HG03432 (cell line): Measurements from ENCODE around the gene PRKAB1.
A peak's percentile ranks its signal among the peaks of the same experiment; 100 is the strongest.

Source experiments
- ATAC-seq: cut with Tn5 transposase; IDR thresholded peaks from one replicate; pipeline ENCODE4 v1.9.1; 2021; ENCODE audit warnings: mild to moderate bottlenecking, moderate library complexity; ENCODE audit not compliant: unreplicated experiment

PRKAB1 gene

DNA sequence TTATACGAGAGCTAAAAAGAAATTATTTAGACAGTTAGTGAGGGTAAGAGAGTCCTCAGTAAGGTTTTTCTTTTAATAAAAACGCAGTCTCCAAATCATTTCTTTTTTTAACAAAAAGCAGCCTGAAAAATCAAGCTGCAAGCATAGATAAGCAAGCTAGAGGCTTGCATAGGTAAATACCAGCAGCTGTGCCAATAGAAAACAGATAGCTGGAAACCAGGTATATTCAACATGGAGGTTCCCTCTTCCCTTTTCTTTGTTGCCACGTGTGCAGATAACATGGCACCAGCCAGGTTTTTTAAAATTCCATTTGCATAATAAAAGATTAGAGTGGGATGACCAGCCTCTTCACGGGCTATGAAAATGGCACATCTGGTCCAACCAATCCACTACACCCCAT lies 6.1 kb upstream of the PRKAB1 start:
- ATAC-seq = no peak

DNA sequence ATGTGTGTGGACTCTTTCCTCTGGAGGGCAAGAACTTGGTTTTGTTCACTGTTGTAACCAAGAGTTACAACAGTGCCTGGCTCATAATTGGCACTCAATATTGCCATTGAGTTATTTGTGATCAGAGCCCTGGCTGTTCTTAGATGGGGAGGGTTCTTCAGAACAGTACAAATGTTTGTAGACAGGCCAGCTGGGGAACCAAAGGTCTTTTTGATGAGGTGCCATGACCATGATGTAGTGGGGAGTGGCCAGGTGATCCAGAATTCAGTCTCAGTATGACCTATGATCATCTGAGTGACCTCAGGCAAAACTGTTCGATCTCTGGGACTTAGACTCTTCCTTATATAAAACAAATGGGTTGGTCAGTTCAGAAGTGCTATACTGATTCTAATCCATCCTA lies 3.3 kb upstream of the PRKAB1 start:
- no peak for ATAC-seq

DNA sequence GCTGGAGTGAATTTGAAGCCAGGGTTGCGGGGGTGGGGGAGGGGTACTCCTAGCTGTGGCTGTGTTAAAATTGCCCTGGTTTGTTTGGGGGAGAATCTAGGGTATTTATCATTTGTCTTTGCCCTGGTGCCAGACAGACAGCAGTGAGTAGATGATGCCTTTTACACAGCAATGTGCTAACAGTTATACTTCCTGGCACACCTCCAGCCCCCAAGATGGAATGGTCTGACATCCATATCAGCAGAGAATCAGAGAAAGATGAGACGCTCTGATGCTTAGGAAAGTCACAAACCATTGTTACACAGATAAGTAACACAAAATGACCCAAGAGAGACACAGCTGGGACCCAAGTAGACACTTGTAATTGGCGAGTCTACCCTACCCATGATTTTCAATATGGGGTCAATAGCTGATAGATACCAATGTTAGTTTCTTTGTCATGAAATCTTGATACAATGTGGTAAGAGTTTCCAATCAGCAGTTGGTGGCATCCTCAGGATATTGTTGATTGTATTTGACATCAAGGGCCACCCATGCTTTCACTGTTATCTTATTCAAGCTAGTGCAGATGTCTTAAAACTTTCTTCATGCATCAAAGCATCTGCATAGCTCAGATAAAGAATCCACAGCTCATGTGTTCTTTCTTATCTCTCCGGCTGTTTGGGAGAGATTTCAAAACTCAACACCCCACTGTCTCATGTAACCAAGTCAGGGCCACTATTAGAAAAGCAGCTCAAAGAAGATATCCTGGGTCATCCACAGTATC lies 2.6 kb upstream of the PRKAB1 start:
- no peak for ATAC-seq

DNA sequence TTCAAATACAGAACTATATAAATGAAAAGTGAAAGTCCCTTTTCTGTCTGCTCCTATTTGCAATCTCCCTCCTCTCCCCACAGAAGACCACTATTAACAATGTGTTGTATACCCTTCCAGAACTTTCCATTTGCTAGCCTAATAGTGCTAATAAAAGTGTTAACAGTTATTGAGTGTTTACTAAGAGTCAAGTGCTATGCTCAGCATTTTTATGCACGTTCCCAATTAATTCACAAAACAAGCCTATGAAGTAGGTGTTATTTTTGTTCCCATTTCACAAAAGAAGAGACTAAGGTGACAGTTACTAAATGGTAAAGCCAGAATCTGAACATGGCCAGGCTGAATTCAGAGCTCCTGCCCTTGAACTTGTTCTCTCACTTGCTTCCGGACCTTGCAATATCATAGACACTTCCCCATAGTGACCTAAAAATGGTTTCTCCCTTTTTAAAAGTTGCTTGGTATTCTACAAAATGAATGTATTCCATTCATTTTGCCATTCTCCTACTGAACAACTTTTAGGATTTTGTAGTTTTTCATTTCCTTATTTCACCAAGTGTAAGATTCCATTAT lies 1.6 kb upstream of the PRKAB1 start:
- ATAC-seq = no peak

DNA sequence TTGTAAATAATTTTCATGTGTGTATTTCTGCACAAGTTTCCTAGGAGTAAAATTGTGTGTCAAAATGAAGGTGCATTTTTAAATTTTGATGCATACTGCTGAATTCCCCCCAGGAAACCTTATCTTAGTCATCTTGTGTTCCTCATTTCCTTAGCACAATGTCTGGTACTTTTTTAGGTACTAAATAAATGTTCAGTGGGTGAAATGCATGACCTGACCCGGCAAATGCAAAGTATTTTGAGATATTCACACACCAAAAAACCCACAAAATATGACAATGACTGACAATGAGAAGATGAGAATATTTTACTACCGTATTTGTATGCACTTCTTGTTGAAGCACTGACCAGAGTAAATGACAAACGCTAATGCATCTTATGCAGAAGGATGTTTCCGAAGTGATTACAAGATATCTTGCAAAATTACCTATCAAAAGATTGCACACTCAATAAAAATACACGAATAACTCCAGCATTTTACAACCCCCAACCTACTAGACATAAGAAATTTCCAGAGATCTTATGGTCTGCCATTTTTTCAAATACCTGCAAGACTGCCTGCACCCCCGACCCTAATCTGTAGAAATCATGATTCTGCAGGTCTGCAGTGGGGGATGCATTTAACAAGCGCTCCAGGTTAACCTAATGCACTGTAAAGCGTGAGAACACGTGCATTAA lies 895 bp upstream of the PRKAB1 start:
- ATAC-seq = peak; percentile 16

DNA sequence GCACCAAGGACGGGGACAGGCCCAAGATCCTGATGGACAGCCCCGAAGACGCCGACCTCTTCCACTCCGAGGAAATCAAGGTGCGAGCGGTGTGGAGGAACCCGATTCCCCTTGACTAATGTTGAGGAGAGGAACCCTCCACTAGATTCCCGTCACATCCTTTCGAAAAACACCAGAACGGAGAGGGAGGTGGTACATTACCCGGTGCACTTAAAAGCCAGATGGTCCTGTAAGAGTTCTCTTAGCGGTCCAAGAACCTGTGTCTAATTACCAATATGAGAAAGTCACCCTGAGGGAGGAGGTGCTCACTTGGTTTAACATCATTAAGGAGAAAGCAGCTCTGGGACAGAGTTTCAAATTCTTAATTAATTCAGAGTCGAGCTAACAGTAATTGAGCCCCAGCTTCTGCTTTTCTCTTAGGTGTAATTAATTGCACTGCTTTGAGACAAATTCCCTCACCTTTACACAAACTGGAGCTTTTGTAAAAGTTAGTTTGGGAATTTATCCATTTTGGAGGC lies 450 bp downstream of the PRKAB1 start:
- ATAC-seq = no peak

DNA sequence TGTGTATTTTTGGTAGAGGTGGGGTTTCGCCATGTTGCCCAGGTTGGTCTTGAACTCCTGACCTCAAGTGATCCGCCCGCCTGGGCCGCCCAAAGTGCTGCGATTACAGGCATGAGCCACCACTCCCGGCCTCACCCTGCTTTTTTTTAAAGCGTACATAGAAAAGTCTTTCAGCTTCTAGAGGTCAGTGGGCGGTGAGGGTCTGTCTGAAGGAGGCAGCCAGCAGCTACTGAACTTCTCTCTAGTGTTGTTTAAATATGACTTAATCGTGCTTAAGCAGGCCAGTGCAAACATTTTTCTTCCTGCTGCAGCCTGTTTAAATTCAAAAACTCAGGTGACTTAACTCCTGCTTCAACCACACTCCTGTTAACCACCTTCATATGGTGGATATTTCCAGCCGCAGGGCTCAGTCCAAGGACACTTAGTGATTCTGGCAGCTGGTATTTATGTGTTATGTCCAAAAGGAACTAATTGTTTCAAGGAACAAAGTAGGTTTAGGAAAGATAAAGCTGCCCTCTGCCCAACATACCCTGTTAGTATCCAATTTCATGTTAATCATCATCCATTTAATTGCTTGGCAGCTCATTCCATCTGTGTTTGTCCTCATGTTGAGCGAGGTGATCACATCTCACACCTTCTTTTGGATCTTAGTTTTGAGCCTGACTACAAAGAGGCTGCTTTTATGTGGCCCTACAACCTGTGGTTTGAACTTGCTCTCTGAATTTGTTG lies 2.0 kb downstream of the PRKAB1 start:
- no peak for ATAC-seq

DNA sequence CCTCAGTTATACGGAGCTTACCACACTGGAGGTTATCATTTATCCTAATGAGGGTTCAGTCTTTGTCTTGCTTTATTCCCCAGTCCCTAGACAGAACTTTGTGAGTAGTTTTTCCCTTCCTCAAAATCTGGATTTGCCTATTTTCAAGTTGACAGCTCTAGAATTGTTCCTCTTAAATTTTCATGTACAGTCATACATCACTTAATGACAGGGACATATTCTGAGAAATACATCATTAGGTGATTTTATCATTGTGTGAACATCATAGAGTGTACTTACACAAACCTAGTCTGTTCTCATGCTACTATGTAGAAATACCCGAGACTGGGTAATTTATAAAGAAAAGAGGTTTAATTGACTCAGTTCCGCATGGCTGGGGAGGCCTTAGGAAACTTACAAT lies 3.1 kb downstream of the PRKAB1 start:
- ATAC-seq = no peak

DNA sequence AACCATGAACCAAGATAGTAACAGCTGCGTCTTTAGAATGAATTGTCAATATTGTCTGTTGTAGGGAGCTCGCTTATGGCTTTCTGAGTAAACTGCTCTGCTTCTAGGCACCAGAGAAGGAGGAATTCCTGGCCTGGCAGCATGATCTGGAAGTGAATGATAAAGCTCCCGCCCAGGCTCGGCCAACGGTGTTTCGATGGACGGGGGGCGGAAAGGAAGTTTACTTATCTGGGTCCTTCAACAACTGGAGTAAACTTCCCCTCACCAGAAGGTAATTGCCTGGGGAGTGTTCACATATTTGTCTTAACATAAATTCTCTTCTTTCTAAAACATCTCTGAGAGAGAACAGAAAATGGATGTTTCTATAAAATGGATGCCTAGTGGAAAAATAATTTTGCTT lies 4.3 kb downstream of the PRKAB1 start:
- no peak for ATAC-seq

DNA sequence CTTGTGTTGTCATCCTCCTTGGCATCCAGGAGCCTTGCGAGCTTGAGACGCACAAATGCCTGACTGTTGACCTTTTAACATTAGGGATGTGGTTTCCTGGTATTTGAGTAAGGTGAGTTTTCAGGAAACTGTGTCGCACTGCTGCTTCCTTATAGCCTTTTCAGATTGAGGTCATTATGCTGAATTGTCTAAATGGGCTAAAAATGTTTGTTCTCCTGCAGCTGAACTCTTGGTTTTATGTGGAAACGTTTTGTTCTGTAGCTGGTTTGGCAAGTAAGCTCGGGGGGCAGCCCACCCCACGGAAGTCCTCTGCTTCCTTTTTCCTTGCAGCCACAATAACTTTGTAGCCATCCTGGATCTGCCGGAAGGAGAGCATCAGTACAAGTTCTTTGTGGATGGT lies 5.7 kb downstream of the PRKAB1 start:
- no peak for ATAC-seq

DNA sequence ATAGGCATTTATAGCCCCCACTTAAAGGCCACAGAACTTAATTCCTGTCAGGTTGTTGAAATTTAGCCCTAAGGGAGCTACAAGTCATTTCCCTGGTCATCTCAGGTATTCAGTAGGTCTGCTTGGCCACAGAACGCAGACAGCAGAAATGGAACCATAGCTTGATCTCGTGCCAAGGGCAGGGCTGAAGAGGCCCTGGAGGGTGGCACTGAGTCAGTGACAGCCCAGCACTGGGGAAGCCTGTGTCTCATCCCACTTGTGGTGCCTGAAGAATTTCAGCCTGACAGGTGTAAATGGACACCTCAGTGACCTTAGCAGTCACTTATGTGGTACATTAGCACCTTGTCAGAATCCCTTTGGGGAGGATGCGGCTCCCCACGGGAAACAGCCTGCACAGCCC lies 6.6 kb downstream of the PRKAB1 start:
- ATAC-seq = no peak

DNA sequence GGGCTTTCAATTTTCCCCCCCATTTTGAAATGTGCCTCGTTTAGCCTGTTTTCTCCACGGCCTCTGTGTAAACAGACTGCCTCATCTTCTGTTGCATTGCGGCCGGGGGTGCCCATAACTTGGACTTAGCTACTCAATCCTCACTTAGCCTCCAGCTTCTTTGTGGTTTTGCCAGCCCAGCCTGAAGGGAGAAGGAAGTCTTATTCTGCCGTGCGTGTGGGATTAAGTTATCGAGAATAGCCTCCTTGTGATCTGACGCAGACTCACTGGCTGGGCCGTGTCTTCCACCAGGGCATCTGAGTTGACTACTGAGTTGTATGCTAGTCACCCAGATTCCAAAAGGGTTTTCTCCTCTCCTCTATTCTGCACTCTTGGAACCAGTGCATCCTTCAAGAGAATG lies 8.1 kb downstream of the PRKAB1 start:
- ATAC-seq = no peak

DNA sequence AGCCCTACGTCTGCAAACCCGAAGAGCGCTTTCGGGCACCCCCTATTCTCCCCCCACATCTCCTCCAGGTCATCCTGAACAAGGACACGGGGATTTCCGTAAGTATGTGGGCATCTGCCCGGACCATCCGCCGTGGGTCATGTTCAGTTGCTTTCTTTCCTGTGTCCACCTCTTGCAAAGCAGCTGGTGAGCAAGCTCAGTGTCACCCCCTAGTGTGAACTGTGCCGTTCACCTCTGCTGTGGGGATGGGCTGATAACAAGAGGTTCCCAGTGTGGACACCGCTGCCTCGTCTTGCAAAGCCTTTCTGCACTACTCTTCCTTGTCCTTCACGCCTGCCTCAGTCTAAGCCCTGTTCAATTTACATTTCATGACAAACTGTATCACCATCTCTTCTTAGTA lies 8.6 kb downstream of the PRKAB1 start:
- ATAC-seq = no peak

DNA sequence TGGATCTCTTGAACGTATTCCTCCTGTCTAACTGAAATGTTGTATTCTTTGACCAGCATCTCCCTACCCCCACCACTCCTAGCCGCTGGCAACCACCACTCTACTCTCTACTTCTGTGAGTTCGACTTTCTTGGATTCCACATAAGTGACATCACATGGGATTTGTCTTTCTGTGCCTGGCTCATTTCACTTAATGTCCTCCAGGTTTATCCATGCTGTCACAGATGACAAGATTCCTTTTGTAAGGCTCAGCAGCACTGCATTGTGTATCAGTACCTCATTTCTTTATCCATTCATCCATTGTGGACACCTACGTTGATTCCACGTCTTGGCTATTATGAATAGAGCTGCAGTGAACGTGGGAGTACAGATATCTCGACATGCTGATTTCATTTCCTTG lies 10.5 kb downstream of the PRKAB1 start:
- ATAC-seq = no peak

DNA sequence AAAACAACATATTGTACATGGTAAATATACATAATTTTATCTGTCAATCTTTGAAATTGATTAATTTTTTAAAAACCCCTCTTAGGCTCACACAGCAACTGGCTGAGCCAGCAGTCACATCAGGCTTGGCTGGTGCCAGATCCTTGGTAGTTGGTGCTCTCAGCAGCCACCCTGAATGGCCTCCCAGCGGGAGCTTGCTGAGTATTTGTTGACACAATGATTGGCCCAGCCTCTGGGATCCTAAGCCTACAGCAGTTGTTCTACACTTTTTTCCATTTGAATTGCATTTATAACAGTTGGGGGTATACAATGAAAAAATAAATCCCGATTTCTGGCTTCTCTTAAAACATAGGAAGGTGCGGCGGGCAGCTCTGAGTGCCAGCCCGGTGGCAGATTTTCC lies 11.1 kb downstream of the PRKAB1 start:
- no peak for ATAC-seq

DNA sequence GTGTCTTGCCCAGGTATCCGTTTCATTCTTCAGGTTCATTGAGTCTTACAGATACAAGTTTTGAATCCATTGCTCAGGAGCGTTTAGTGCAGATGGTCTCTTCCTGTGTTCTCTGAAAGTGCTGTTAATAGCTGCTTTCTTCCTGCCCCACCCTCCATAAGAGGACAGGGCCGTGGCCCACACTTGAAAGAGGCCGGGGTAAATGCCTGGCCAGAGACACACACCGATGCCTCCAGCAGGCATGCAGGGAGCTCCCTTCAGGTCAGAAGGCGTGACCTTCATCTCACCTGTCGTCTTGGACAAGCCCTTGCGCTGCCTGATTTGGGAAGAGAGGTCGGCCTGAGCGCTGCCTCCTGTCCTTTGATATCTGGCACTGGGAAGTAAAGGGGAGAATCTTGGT lies 11.6 kb downstream of the PRKAB1 start:
- ATAC-seq = no peak

DNA sequence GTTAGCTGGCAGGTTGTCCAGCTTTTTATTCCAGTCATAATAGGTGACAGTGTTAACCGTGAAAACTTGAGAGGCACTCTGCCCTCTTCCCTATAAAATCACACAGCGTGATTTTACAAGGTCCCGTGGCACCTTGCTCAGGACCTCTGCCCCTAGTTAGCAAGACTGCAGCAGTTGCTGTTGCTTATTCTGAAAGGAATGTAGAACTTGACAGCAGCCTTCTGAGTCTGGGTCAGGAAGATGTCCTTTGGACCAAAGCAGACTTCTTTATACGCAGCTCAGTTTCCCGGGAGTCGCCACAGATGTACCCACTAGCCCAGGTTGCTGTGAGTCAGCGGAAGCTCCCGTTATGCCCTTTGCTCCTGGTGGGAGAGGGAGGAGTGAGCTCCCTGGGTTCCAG lies 13.2 kb downstream of the PRKAB1 start:
- no peak for ATAC-seq

DNA sequence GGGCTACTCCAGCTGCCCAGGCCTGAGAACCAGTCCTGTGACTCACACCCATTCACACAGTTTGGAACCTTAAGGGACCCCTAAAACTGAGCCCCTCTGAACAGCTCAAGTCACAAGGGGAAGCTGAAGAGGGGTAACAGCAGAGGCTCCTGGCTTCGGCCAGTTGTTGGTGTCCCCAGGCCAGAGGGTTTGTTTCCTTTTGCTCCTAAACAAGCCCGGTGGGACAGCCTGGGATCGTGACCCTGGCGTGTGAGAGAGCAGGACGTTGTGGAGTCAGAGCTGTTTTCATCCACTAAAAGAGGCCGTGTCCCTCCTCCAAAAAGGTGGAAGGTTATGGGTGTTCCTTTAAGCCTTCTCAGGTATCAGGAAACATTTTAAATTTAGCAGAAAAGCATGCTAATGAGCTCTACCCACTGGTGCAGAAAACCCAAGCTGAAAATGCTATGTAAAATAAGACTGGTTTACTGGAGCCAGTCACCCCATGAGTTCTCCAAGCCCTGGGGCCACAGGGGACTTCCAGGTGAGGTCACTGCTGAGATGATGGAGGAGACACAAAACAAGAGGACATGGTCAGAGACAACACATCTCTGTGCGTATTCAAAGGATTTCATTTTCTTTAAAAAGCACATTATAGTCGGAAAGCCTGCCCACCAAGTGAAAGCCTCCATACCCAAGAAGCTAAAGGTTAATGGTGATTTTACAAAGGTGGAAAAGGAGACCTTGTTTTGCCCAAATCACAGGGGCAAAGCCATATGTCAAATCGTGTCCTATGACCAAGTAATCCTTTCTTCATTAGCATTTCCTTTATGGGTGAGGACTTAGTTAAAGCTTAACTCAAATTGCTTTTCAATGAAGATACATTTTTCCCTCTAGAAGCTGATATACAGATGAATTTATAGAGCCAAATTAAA lies 14.1 kb downstream of the PRKAB1 start:
- ATAC-seq = peak; percentile 75

DNA sequence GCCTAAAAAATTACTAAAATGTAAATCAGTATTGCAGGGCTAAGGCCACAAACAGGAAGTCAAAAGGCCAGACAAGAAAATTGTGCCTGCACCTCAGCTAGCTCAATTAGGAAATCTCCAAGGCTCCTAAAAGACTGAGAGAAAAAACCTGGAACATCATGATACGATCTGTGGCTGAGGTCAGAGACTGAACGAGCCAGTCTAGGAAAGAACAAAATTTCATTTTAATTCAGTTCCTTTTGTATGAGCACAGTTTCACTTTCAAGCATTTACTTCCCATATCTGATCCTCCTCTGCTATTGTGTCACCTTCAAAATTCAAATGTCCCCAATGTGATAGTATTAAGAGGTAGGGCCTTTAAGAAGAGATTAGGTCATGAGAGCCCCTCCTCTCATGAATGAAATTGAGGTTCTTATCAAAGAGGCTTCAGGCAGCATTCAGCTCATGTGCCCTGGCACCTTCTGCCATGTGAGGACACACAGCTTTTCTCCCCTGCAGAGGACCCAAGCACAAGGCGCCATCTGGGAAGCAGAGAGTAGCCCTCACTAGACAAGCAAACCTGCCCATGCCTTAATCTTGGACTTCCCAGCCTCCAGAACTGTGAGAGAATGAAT lies 14.8 kb downstream of the PRKAB1 start:
- peak; percentile 50 for ATAC-seq

DNA sequence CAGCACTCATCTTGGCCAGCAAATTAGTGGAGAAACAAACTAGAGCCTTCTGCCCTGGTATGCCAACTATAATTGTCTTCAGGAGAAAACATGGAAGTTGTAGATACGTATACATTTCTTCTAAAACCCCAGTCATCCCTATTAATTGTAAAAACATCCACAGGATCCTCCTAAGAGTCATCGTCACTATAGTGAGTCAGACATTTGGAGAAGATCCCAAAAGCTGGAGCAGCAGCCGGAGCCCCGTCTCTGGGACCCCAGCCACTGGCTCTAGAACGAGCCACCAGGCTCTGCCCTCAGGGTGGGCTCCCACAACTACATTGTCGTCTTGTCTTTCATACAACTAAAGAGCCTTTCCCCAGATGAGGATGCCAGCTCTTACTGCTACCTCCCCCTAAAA lies 15.5 kb downstream of the PRKAB1 start:
- no peak for ATAC-seq
